ENCODE measurements around the gene CRYBA2. TPM values are rescaled to one million over a fixed set of nuclear protein-coding genes. Genes with fewer than 3 reads are reported as not detected.
A peak's percentile ranks its signal among the peaks of the same experiment; 100 is the strongest.

CRYBA2 gene
- total RNA-seq, 1 experiment from 2014 or later, result 0.59 TPM

DNA sequence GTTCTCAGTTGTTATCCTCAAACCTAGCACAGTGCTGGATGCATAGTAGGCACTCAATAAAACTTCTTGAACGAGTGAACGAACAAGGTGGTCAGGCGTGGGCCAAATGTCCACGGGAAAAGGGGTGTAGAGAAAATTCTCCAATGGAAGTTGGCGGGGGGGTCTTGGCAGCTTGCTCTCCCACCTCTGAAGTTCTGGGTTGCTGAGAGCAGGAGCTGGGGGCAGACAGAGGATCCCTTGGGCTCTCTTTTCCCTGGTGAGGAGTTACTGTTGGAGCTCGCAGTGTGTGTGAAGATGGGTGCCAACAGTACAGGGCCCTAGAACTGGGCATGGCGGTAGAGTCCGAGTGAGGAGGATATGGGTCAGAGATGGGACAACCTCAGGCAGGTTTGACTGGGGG lies 2.3 kb upstream of the CRYBA2 start:
- Mint-ChIP-seq H3K27me3 (ENCODE audit: insufficient read depth, unreplicated experiment) (peaks cover 8% of the 10 kb centered on the region), H3K9me3 (ENCODE audit: unreplicated experiment) (no peaks in the 10 kb centered on the region), H3K4me3 (ENCODE audit: unreplicated experiment) (peak overlapping the region; percentile 82), H3K27ac (ENCODE audit: unreplicated experiment) (no peak overlapping the region), H3K4me1 (ENCODE audit: low read depth, unreplicated experiment) (peaks cover 9% of the 10 kb centered on the region), H3K36me3 (ENCODE audit: insufficient read depth, unreplicated experiment) (no peaks in the 10 kb centered on the region)
- ChIA-PET CTCF (interaction anchor here (0.6 to 1.9 kb wide), 10 partner anchors 11 to 415 kb away, joined by 3 to 11 read pairs (median 4); no protein-coding TSS in a partner anchor), POLR2A (no interaction called here)
- BruUV-seq (replicated peaks), result no TSS peak
- TF ChIP-seq, protein P1, sequence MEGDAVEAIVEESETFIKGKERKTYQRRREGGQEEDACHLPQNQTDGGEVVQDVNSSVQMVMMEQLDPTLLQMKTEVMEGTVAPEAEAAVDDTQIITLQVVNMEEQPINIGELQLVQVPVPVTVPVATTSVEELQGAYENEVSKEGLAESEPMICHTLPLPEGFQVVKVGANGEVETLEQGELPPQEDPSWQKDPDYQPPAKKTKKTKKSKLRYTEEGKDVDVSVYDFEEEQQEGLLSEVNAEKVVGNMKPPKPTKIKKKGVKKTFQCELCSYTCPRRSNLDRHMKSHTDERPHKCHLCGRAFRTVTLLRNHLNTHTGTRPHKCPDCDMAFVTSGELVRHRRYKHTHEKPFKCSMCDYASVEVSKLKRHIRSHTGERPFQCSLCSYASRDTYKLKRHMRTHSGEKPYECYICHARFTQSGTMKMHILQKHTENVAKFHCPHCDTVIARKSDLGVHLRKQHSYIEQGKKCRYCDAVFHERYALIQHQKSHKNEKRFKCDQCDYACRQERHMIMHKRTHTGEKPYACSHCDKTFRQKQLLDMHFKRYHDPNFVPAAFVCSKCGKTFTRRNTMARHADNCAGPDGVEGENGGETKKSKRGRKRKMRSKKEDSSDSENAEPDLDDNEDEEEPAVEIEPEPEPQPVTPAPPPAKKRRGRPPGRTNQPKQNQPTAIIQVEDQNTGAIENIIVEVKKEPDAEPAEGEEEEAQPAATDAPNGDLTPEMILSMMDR (IDR thresholded peaks at IDR 0.05; ENCODE audit: insufficient read depth in 1 of 2, low read depth in 1 of 2, low read length in 1 of 2, severe bottlenecking in 1 of 2, unreplicated experiment in 1 of 2), result peak in 1 of 2 experiments; percentile 2
- no peaks in the 10 kb centered on the region for H3K9me3 ChIP-seq
- H3K4me1 ChIP-seq, result peaks cover 16% of the 10 kb centered on the region
- H3K4me3 ChIP-seq (ENCODE audit: low read depth, low read length), result no peak overlapping the region
- intact Hi-C loops (cut with micrococcal nuclease; ENCODE audit: unreplicated experiment), result no loop called here
- no peaks in the 10 kb centered on the region for H3K36me3 ChIP-seq (ENCODE audit: control insufficient read depth, insufficient read depth, low read length)
- DNase-seq, result no peak
- H3K27me3 ChIP-seq (replicated peaks; ENCODE audit: control insufficient read depth, insufficient read depth, low read length), result peaks cover 5% of the 10 kb centered on the region

DNA sequence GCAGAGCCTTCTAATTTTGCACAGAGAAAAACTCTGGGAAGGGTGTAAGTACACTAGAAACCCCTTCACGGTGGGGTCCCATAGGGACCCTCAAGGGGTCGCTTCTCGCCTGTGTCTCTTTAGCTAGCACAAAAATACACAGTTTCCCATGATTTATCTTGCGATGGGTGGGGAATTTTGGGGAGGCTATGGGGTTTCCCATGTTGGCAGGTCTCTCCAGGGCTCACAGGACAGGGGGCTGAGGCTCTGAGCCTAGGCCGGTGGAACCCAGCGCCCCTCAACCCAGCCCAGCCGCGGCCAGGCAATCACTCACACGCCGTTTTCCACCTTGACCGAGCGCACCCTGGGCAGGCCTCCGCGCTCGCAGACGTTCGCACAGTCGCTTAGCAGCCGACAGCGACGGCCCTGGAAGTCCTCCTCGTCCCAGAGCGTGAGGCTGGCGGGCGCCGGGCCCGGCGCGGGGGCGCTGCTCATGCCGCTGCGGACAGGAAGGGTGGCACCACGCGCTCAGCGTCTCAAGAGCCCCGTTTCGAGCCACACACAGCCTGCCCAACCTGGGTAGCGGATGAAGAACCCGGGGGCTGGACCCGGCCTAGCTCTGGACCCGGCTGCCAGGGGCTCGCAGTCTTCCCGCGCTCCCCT lies 398 bp downstream of the CRYBA2 start:
- CTCF ChIA-PET, result interaction anchor here (0.5 to 1.2 kb wide), 3 partner anchors 13 to 62 kb away, joined by 3 to 8 read pairs (median 4); no protein-coding TSS in a partner anchor
- DNase-seq, result no peak
- Mint-ChIP-seq H3K4me3 (ENCODE audit: unreplicated experiment) (no peak overlapping the region), H3K27ac (ENCODE audit: unreplicated experiment) (no peak overlapping the region), H3K9me3 (ENCODE audit: unreplicated experiment) (no peaks in the 10 kb centered on the region), H3K4me1 (ENCODE audit: low read depth, unreplicated experiment) (no peaks in the 10 kb centered on the region), H3K36me3 (ENCODE audit: insufficient read depth, unreplicated experiment) (no peaks in the 10 kb centered on the region), H3K27me3 (ENCODE audit: insufficient read depth, unreplicated experiment) (peaks cover 20% of the 10 kb centered on the region)
- peaks cover 8% of the 10 kb centered on the region for H3K4me1 ChIP-seq
- no peaks in the 10 kb centered on the region for H3K9me3 ChIP-seq
- peak overlapping the region; percentile 26 for H3K4me3 ChIP-seq (ENCODE audit: low read depth, low read length)
- POLR2A ChIA-PET, result interaction anchor here (0.6 to 0.8 kb wide), 2 partner anchors 13 to 333 kb away, joined by 3 read pairs; partner anchors contain the start of genes BCS1L and ZNF142
- no peaks in the 10 kb centered on the region for H3K36me3 ChIP-seq (ENCODE audit: control insufficient read depth, insufficient read depth, low read length)
- BruUV-seq (replicated peaks), result no TSS peak
- TF ChIP-seq, protein P1 (IDR thresholded peaks at IDR 0.05; ENCODE audit: insufficient read depth in 1 of 2, low read depth in 1 of 2, low read length in 1 of 2, severe bottlenecking in 1 of 2, unreplicated experiment in 1 of 2), result no peak
- intact Hi-C loops (cut with micrococcal nuclease; ENCODE audit: unreplicated experiment), result loop anchor here (5.0 kb wide), 1 partner anchor 141 kb away; no protein-coding TSS in a partner anchor
- peaks cover 6% of the 10 kb centered on the region for H3K27me3 ChIP-seq (replicated peaks; ENCODE audit: control insufficient read depth, insufficient read depth, low read length)

DNA sequence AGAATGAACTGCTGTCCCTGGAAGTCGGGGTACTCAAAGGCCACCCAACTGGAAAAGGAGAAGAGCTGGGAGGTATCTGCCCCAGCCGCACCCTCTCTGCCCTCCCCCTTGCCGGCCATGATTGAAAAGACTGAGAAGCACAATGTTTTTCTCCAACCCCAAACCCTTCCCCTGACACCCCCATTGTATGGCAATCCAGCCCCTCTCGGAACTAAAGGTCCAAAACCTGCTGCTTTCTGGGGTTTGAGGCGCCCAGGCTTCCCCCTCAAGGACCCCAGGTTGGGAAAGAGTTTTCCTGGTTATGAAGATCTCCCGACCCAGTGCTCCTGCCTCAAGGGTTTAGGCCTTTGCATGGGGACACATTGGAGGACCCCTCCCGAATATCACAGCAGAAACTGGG lies 1.0 kb downstream of the CRYBA2 start:
- ChIA-PET CTCF (interaction anchor here (0.5 to 1.2 kb wide), 3 partner anchors 10 to 23 kb away, joined by 3 to 4 read pairs (median 4); no protein-coding TSS in a partner anchor), POLR2A (interaction anchor here (0.8 kb wide), 1 partner anchor 12 kb away, joined by 3 read pairs; no protein-coding TSS in a partner anchor)
- Histone ChIP-seq H3K36me3 (ENCODE audit: control insufficient read depth, insufficient read depth, low read length) (no peaks in the 10 kb centered on the region), H3K4me3 (ENCODE audit: low read depth, low read length) (no peak overlapping the region), H3K9me3 (no peaks in the 10 kb centered on the region), H3K27me3 (replicated peaks; ENCODE audit: control insufficient read depth, insufficient read depth, low read length) (peaks cover 6% of the 10 kb centered on the region), H3K4me1 (peaks cover 8% of the 10 kb centered on the region)
- Mint-ChIP-seq H3K27me3 (ENCODE audit: insufficient read depth, unreplicated experiment) (peaks cover 22% of the 10 kb centered on the region), H3K4me3 (ENCODE audit: unreplicated experiment) (no peak overlapping the region), H3K27ac (ENCODE audit: unreplicated experiment) (no peak overlapping the region), H3K9me3 (ENCODE audit: unreplicated experiment) (no peaks in the 10 kb centered on the region), H3K36me3 (ENCODE audit: insufficient read depth, unreplicated experiment) (no peaks in the 10 kb centered on the region), H3K4me1 (ENCODE audit: low read depth, unreplicated experiment) (no peaks in the 10 kb centered on the region)
- intact Hi-C loops (cut with micrococcal nuclease; ENCODE audit: unreplicated experiment), result loop anchor here (5.0 kb wide), 1 partner anchor 140 kb away; no protein-coding TSS in a partner anchor
- peak in 1 of 2 experiments; percentile 24 for DNase-seq
- TF ChIP-seq, protein P1 (IDR thresholded peaks at IDR 0.05; ENCODE audit: insufficient read depth in 1 of 2, low read depth in 1 of 2, low read length in 1 of 2, severe bottlenecking in 1 of 2, unreplicated experiment in 1 of 2), result no peak
- no TSS peak for BruUV-seq (replicated peaks)
